Measurements from ENCODE around the gene SLC22A3. TPM values are rescaled to one million over a fixed set of nuclear protein-coding genes. Genes with fewer than 3 reads are reported as not detected.

SLC22A3 gene
- polyA plus RNA-seq, 1 of the 3 experiments (the other 2 are of a cell fraction): not detected

GRCh38 chr6:160349814-160350350 lies 1.7 kb downstream of the SLC22A3 start:
- Histone ChIP-seq H3K9ac (no peak overlapping the region), H4K20me1 (ENCODE audit: insufficient read depth) (no peaks in the 10 kb centered on the region), H3K36me3 (replicated peaks in 1 of 2; ENCODE audit: control insufficient read depth in 1 of 2, insufficient read depth in 2 of 2, low read length in 1 of 2) (no peaks in the 10 kb centered on the region), H3K9me3 (no peaks in the 10 kb centered on the region), H3K4me2 (no peak overlapping the region), H3F3A (replicated peaks; ENCODE audit: insufficient read depth) (no peaks in the 10 kb centered on the region), H3K27me3 (ENCODE audit: insufficient read depth) (peaks cover 80% of the 10 kb centered on the region), H3K4me1 (ENCODE audit: control insufficient read depth in 1 of 2, insufficient read depth in 2 of 2, low read depth in 1 of 2, low read length in 1 of 2) (no peaks in the 10 kb centered on the region), H3K79me2 (ENCODE audit: insufficient read depth) (no peaks in the 10 kb centered on the region), H3K4me3 (ENCODE audit: low read depth in 2 of 2, low read length in 1 of 2) (no peak overlapping the region), H3K27ac (ENCODE audit: low read depth in 2 of 2, low read length in 1 of 2) (no peak overlapping the region), H3K9me2 (no peaks in the 10 kb centered on the region), H2AFZ (ENCODE audit: low read depth) (no peak overlapping the region)
- WGBS (ENCODE audit: low lambda C conversion rate): 3% methylated on average over 6 of the region's 11 CpGs
- ChIA-PET CTCF (no interaction called here), POLR2A (no interaction called here)
- DNase-seq: no peak
- no peak for TF ChIP-seq RAD21 (IDR thresholded peaks at IDR 0.05; ENCODE audit: low read length)
- TF ChIP-seq RXRA (IDR thresholded peaks at IDR 0.05; ENCODE audit: borderline replicate concordance, low read depth): no peak
- no peak for TF ChIP-seq TAF1 (IDR thresholded peaks at IDR 0.05; ENCODE audit: borderline replicate concordance, low read depth, low read length)
- no peak for TF ChIP-seq POLR2AphosphoS5 (IDR thresholded peaks at IDR 0.05; ENCODE audit: low read depth, low read length)
- TF ChIP-seq IRF3 (IDR thresholded peaks at IDR 0.05; ENCODE audit: low read depth, low read length): no peak
- no peak for TF ChIP-seq SMC3 (IDR thresholded peaks at IDR 0.05; ENCODE audit: low read depth, low read length)
- no peak for TF ChIP-seq MEF2A (IDR thresholded peaks at IDR 0.05; ENCODE audit: borderline replicate concordance, low read depth)
- TF ChIP-seq FOXJ3 (CRISPR knock-in tag; IDR thresholded peaks at IDR 0.05): no peak
- no peak for TF ChIP-seq TEAD4 (IDR thresholded peaks at IDR 0.05; ENCODE audit: borderline replicate concordance, insufficient read depth)
- no peak for TF ChIP-seq EP300 (IDR thresholded peaks at IDR 0.05; ENCODE audit: borderline replicate concordance in 1 of 2, low read depth in 1 of 2, low read length in 1 of 2)
- TF ChIP-seq GABPA (IDR thresholded peaks at IDR 0.05; ENCODE audit: low read depth): no peak

DNA sequence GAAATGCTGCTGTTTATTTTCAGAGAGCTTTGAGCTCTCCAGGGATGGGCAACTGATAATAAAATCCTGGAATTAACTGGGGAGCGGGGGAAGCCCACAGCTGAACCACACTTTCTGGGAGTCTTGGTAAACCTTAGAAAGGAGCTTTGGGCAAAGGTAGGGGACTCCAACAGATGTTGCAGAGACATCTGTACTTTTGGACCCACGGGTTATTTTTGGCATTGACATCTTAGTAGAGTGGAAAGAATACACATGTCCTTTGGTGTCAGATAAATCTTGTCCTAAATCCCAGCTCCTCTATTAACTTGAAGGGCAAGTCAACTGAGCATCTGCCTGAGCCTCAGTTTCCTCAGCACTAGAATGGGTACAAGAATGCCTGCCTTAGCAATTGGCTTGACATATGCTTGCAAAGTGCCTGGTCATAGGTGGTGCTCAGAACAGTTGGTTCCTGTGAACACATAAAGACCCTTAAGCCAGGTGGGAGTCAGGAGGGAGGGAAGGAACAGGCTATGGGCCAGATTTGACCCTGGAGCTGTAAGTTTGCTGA lies 5.8 kb downstream of the SLC22A3 start:
- Histone ChIP-seq H3K27me3 (ENCODE audit: insufficient read depth) (peaks cover 59% of the 10 kb centered on the region), H3K9me3 (no peaks in the 10 kb centered on the region), H2AFZ (ENCODE audit: low read depth) (no peak overlapping the region), H3K4me2 (no peak overlapping the region), H3K9ac (no peak overlapping the region), H3K4me1 (ENCODE audit: control insufficient read depth in 1 of 2, insufficient read depth in 2 of 2, low read depth in 1 of 2, low read length in 1 of 2) (no peaks in the 10 kb centered on the region), H4K20me1 (ENCODE audit: insufficient read depth) (no peaks in the 10 kb centered on the region), H3K9me2 (no peaks in the 10 kb centered on the region), H3F3A (replicated peaks; ENCODE audit: insufficient read depth) (no peaks in the 10 kb centered on the region), H3K36me3 (replicated peaks in 1 of 2; ENCODE audit: control insufficient read depth in 1 of 2, insufficient read depth in 2 of 2, low read length in 1 of 2) (no peaks in the 10 kb centered on the region), H3K79me2 (ENCODE audit: insufficient read depth) (no peaks in the 10 kb centered on the region), H3K27ac (ENCODE audit: low read depth in 2 of 2, low read length in 1 of 2) (no peak overlapping the region), H3K4me3 (ENCODE audit: low read depth in 2 of 2, low read length in 1 of 2) (no peak overlapping the region)
- ChIA-PET POLR2A (no interaction called here), CTCF (no interaction called here)
- DNase-seq: no peak
- WGBS (ENCODE audit: low lambda C conversion rate): 6% methylated on average over 2 of the region's 2 CpGs
- TF ChIP-seq MEF2A (IDR thresholded peaks at IDR 0.05; ENCODE audit: borderline replicate concordance, low read depth) (no peak), JUND (IDR thresholded peaks at IDR 0.05) (no peak), MAX (IDR thresholded peaks at IDR 0.05; ENCODE audit: low read depth) (no peak), GATA2 (CRISPR knock-in tag; IDR thresholded peaks at IDR 0.05) (no peak), GABPA (IDR thresholded peaks at IDR 0.05; ENCODE audit: low read depth) (no peak), ZBTB33 (IDR thresholded peaks at IDR 0.05; ENCODE audit: borderline replicate concordance, low read depth) (no peak), EZH2phosphoT487 (IDR thresholded peaks at IDR 0.05; ENCODE audit: borderline replicate concordance, low read depth) (no peak), TAF1 (IDR thresholded peaks at IDR 0.05; ENCODE audit: borderline replicate concordance, low read depth, low read length) (no peak), NRF1 (IDR thresholded peaks at IDR 0.05; ENCODE audit: low read depth, low read length) (no peak), CHD2 (IDR thresholded peaks at IDR 0.05; ENCODE audit: low read length, partially characterized antibody) (no peak), RXRA (IDR thresholded peaks at IDR 0.05; ENCODE audit: borderline replicate concordance, low read depth) (no peak), EP300 (IDR thresholded peaks at IDR 0.05; ENCODE audit: borderline replicate concordance in 1 of 2, low read depth in 1 of 2, low read length in 1 of 2) (no peak), SIN3A (IDR thresholded peaks at IDR 0.05; ENCODE audit: borderline replicate concordance, low read depth, low read length) (no peak)
- TF ChIP-seq, protein P1, sequence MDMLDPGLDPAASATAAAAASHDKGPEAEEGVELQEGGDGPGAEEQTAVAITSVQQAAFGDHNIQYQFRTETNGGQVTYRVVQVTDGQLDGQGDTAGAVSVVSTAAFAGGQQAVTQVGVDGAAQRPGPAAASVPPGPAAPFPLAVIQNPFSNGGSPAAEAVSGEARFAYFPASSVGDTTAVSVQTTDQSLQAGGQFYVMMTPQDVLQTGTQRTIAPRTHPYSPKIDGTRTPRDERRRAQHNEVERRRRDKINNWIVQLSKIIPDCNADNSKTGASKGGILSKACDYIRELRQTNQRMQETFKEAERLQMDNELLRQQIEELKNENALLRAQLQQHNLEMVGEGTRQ (IDR thresholded peaks at IDR 0.05; ENCODE audit: borderline replicate concordance, low read depth, low read length): no peak
- TF ChIP-seq, protein P2, sequence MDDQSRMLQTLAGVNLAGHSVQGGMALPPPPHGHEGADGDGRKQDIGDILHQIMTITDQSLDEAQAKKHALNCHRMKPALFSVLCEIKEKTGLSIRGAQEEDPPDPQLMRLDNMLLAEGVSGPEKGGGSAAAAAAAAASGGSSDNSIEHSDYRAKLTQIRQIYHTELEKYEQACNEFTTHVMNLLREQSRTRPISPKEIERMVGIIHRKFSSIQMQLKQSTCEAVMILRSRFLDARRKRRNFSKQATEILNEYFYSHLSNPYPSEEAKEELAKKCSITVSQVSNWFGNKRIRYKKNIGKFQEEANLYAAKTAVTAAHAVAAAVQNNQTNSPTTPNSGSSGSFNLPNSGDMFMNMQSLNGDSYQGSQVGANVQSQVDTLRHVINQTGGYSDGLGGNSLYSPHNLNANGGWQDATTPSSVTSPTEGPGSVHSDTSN (IDR thresholded peaks at IDR 0.05): no peak
